ENCODE data around the gene RXFP4. TPM values are rescaled to one million over a fixed set of nuclear protein-coding genes. Genes with fewer than 3 reads are reported as not detected.

The RXFP4 gene
- total RNA-seq, 1 experiment from 2014 or later = not detected

DNA sequence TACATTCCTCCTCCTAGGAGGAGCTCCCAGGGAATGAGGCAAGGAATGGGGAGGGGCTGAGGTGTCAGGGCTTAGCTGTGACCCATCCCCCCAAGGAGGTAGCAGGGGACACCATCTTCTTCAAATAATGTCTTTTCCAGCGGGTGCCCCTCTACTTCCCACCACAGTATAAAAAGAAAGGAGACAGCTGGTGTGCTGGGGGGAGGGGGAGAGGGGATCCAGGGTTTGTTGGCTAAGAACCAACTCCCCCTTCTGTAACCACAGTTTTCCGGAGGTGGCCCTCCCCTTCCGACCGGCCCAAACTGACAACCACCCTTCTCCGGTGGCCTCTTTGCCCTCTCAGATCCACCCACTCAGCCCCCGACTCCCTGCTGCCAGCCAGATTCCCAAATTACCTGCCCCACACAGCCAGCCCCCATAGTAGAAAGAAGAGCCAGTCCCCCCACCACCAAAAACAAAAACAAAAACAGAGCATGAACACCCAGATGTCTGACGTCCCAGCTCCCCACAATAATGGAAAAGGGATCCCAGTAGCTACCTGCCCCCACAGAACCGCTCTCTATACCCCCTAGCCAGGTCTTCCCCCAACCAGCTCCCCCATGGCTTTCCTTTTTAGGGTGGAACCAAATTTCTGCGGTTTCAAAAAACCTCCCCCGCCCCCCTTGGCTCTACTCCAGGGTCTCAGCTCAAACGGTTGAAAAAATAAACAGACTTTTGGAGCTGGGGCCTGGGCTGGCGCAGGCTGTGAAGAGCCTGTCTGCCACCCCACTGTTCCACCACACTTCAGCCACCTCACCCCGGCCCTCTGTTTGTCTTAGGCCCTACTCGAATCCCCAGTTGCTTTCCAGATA is 34.8 kb downstream of the RXFP4 start:
- H3K27ac ChIP-seq = peak overlapping the region; percentile 96
- peaks cover 27% of the 10 kb centered on the region for H3K36me3 ChIP-seq (ENCODE audit: low read depth)
- H4K20me1 ChIP-seq (ENCODE audit: insufficient read depth) = peaks cover 56% of the 10 kb centered on the region
- no peaks in the 10 kb centered on the region for H3K9me3 ChIP-seq (ENCODE audit: insufficient read depth, low read depth)
- no peak overlapping the region for H2AFZ ChIP-seq
- peaks cover 99% of the 10 kb centered on the region for H3K79me2 ChIP-seq (ENCODE audit: low read depth)
- DNase-seq = peak in 1 of 2 experiments; percentile 44
- H3K9me2 ChIP-seq (ENCODE audit: insufficient read depth) = no peaks in the 10 kb centered on the region
- BruUV-seq (replicated peaks) = no TSS peak
- H3K27me3 ChIP-seq (ENCODE audit: insufficient read depth, low read depth) = no peaks in the 10 kb centered on the region
- H3F3A ChIP-seq (ENCODE audit: insufficient read depth, low read depth) = peaks cover 57% of the 10 kb centered on the region
- peak overlapping the region; percentile 94 for H3K4me2 ChIP-seq
- peak overlapping the region; percentile 93 for H3K4me3 ChIP-seq
- TF ChIP-seq, protein P1, sequence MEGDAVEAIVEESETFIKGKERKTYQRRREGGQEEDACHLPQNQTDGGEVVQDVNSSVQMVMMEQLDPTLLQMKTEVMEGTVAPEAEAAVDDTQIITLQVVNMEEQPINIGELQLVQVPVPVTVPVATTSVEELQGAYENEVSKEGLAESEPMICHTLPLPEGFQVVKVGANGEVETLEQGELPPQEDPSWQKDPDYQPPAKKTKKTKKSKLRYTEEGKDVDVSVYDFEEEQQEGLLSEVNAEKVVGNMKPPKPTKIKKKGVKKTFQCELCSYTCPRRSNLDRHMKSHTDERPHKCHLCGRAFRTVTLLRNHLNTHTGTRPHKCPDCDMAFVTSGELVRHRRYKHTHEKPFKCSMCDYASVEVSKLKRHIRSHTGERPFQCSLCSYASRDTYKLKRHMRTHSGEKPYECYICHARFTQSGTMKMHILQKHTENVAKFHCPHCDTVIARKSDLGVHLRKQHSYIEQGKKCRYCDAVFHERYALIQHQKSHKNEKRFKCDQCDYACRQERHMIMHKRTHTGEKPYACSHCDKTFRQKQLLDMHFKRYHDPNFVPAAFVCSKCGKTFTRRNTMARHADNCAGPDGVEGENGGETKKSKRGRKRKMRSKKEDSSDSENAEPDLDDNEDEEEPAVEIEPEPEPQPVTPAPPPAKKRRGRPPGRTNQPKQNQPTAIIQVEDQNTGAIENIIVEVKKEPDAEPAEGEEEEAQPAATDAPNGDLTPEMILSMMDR (conservative IDR thresholded peaks at IDR 0.05) = no peak
- TF ChIP-seq EZH2 (IDR thresholded peaks at IDR 0.05; ENCODE audit: low read depth) = no peak
- ChIA-PET CTCF (interaction anchor here (0.6 to 1.6 kb wide), 2 partner anchors 14 to 90 kb away, joined by 5 to 12 read pairs; no protein-coding TSS in a partner anchor), POLR2A (ENCODE audit: unreplicated experiment) (interaction anchor here (0.6 to 2.5 kb wide), 6 partner anchors 14 to 338 kb away, joined by 3 to 25 read pairs (median 5); partner anchors contain the start of gene KHDC4)
- intact Hi-C loops (cut with micrococcal nuclease; ENCODE audit: unreplicated experiment) = loop anchor here (1.0 to 5.0 kb wide), 2 partner anchors 14 to 306 kb away; partner anchors contain the start of genes SMG5 and TMEM79
- H3K4me1 ChIP-seq (replicated peaks; ENCODE audit: insufficient read depth) = peaks cover 46% of the 10 kb centered on the region

DNA sequence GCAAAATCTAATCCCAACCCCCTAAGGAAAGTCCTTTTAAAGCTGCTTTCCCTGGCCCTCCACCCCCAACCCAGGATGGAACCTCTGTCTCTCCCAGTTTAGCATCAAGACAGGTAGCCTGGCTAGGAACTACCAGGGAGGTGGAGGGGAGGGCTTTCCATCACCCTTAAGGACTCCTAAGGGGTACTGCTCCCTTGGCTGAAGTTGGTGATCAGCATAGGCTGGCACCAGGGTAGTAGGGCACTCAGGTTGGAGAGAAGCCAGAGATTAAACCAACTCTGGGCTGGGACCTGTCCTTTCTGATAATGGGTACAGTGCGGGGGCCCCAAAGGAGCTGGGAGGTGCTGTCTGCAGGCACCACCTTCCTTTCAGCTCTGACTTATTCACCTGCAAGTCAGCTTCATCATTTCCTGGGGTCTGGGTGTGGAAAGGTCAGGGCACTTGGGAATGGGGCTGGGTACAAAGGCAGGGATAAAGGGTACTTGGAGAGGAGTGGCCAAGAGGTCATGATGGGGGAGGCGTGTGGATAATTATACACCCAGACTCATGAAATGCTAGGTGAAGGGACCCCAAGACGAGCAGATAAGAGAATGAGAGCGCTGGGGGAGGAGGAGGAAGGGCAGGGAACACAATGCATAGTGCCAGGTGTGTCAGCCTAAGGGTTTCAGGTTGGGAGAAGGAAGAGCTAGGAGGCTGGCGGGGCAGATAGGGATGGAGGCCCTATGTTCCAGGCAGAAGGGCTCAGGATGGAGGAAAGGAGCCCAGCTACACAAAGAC is 35.7 kb downstream of the RXFP4 start:
- peaks cover 52% of the 10 kb centered on the region for H3K4me1 ChIP-seq (replicated peaks; ENCODE audit: insufficient read depth)
- H3K4me2 ChIP-seq = peak overlapping the region; percentile 94
- H4K20me1 ChIP-seq (ENCODE audit: insufficient read depth) = peaks cover 49% of the 10 kb centered on the region
- CTCF ChIA-PET = interaction anchor here (0.6 to 1.6 kb wide), 3 partner anchors 14 to 287 kb away, joined by 5 to 12 read pairs (median 10); no protein-coding TSS in a partner anchor
- intact Hi-C loops (cut with micrococcal nuclease; ENCODE audit: unreplicated experiment) = loop anchor here (1.0 to 5.0 kb wide), 2 partner anchors 15 to 305 kb away; partner anchors contain the start of genes SMG5 and TMEM79
- peak in 1 of 2 experiments; percentile 14 for DNase-seq
- H3K27ac ChIP-seq = peak overlapping the region; percentile 96
- H3K4me3 ChIP-seq = peak overlapping the region; percentile 93
- no peak overlapping the region for H2AFZ ChIP-seq
- H3K79me2 ChIP-seq (ENCODE audit: low read depth) = peaks cover 95% of the 10 kb centered on the region
- no peak for TF ChIP-seq EZH2 (IDR thresholded peaks at IDR 0.05; ENCODE audit: low read depth)
- TF ChIP-seq, protein P1 (conservative IDR thresholded peaks at IDR 0.05) = no peak
- peaks cover 60% of the 10 kb centered on the region for H3F3A ChIP-seq (ENCODE audit: insufficient read depth, low read depth)
- no peaks in the 10 kb centered on the region for H3K9me3 ChIP-seq (ENCODE audit: insufficient read depth, low read depth)
- H3K27me3 ChIP-seq (ENCODE audit: insufficient read depth, low read depth) = no peaks in the 10 kb centered on the region
- POLR2A ChIA-PET (ENCODE audit: unreplicated experiment) = interaction anchor here (0.5 to 1.1 kb wide), 6 partner anchors 14 to 337 kb away, joined by 3 to 25 read pairs (median 4); no protein-coding TSS in a partner anchor
- peaks cover 30% of the 10 kb centered on the region for H3K36me3 ChIP-seq (ENCODE audit: low read depth)
- no peaks in the 10 kb centered on the region for H3K9me2 ChIP-seq (ENCODE audit: insufficient read depth)
- TSS peak; percentile 42 for BruUV-seq (replicated peaks)
